ENCODE results near the gene TMEM30B.

The TMEM30B gene

GRCh38 chr14:61296719-61297502 lies 15.8 kb upstream of the TMEM30B start:
- TF ChIP-seq L3MBTL2 (conservative IDR thresholded peaks at IDR 0.05) (no peak), LEF1 (IDR thresholded peaks at IDR 0.05; ENCODE audit: borderline replicate concordance) (no peak)
- POLR2A ChIA-PET: no interaction called here
- CTCF ChIA-PET: interaction anchor here (0.7 to 1.1 kb wide), 6 partner anchors 11 to 1578 kb away, joined by 3 to 6 read pairs (median 4); no protein-coding TSS in a partner anchor
- peak; percentile 31 for DNase-seq (ENCODE audit: extremely low spot score)

- POLR2A ChIA-PET: no interaction called here
- CTCF ChIA-PET: interaction anchor here (0.7 to 1.1 kb wide), 7 partner anchors 11 to 1577 kb away, joined by 3 to 6 read pairs (median 4); no protein-coding TSS in a partner anchor
- TF ChIP-seq HDGF (IDR thresholded peaks at IDR 0.05; ENCODE audit: borderline replicate concordance) (no peak), TARDBP (IDR thresholded peaks at IDR 0.05) (no peak), L3MBTL2 (conservative IDR thresholded peaks at IDR 0.05) (no peak), BHLHE40 (IDR thresholded peaks at IDR 0.05; ENCODE audit: borderline replicate concordance) (no peak), FOXK2 (IDR thresholded peaks at IDR 0.05) (no peak), ARNT (IDR thresholded peaks at IDR 0.05) (no peak), CTBP1 (IDR thresholded peaks at IDR 0.05; ENCODE audit: borderline replicate concordance) (no peak), LEF1 (IDR thresholded peaks at IDR 0.05; ENCODE audit: borderline replicate concordance) (no peak)
- TF ChIP-seq, protein P1, sequence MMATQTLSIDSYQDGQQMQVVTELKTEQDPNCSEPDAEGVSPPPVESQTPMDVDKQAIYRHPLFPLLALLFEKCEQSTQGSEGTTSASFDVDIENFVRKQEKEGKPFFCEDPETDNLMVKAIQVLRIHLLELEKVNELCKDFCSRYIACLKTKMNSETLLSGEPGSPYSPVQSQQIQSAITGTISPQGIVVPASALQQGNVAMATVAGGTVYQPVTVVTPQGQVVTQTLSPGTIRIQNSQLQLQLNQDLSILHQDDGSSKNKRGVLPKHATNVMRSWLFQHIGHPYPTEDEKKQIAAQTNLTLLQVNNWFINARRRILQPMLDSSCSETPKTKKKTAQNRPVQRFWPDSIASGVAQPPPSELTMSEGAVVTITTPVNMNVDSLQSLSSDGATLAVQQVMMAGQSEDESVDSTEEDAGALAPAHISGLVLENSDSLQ (IDR thresholded peaks at IDR 0.05): no peak
- DNase-seq (ENCODE audit: extremely low spot score): no peak
Observed at GRCh38 chr14:61296151-61296550, 15.0 kb upstream of the TMEM30B start.

- no peak for DNase-seq (ENCODE audit: extremely low spot score)
- ChIA-PET CTCF (no interaction called here), POLR2A (no interaction called here)
- TF ChIP-seq FOXK2 (IDR thresholded peaks at IDR 0.05) (no peak), L3MBTL2 (conservative IDR thresholded peaks at IDR 0.05) (no peak), ZNF384 (IDR thresholded peaks at IDR 0.05) (no peak), TARDBP (IDR thresholded peaks at IDR 0.05) (no peak), FOXA1 (IDR thresholded peaks at IDR 0.05) (no peak), LEF1 (IDR thresholded peaks at IDR 0.05; ENCODE audit: borderline replicate concordance) (no peak), ARNT (IDR thresholded peaks at IDR 0.05) (no peak), HDGF (IDR thresholded peaks at IDR 0.05; ENCODE audit: borderline replicate concordance) (no peak), BHLHE40 (IDR thresholded peaks at IDR 0.05; ENCODE audit: borderline replicate concordance) (no peak), SUZ12 (IDR thresholded peaks at IDR 0.05) (no peak), SP1 (IDR thresholded peaks at IDR 0.05) (no peak), CTBP1 (IDR thresholded peaks at IDR 0.05; ENCODE audit: borderline replicate concordance) (no peak), ELF4 (IDR thresholded peaks at IDR 0.05) (no peak), FOXM1 (IDR thresholded peaks at IDR 0.05; ENCODE audit: borderline replicate concordance) (no peak), NFRKB (IDR thresholded peaks at IDR 0.05) (no peak)
- TF ChIP-seq, protein P1 (IDR thresholded peaks at IDR 0.05): no peak
Observed at GRCh38 chr14:61290701-61291100, 9.6 kb upstream of the TMEM30B start.

GRCh38 chr14:61288720-61289119 lies 7.6 kb upstream of the TMEM30B start:
- ChIA-PET POLR2A (no interaction called here), CTCF (no interaction called here)
- no peak for DNase-seq (ENCODE audit: extremely low spot score)
- TF ChIP-seq CTBP1 (IDR thresholded peaks at IDR 0.05; ENCODE audit: borderline replicate concordance) (no peak), FOXM1 (IDR thresholded peaks at IDR 0.05; ENCODE audit: borderline replicate concordance) (no peak), TARDBP (IDR thresholded peaks at IDR 0.05) (no peak), HDGF (IDR thresholded peaks at IDR 0.05; ENCODE audit: borderline replicate concordance) (no peak), BHLHE40 (IDR thresholded peaks at IDR 0.05; ENCODE audit: borderline replicate concordance) (no peak)

DNA sequence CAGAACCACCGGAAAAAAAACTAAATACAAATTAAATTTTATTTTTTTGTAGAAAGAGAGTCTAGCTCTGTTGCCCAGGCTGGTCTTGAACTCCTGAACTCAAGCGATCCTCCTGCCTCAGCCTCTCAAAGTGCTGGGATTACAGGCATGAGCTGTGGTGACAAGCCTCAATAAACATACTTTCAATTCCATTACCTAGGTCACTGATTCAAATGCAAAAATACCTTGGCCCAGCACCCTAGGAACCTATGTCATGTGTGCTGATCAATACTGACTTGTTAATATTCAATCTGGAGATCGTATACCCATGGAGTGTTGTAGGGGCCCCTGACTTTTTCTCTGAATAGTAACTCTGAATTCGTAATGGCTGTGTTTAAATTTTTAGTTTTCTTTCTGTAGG lies 7.1 kb upstream of the TMEM30B start:
- CTCF ChIA-PET: no interaction called here
- POLR2A ChIA-PET: no interaction called here
- no peak for DNase-seq (ENCODE audit: extremely low spot score)
- TF ChIP-seq SUZ12 (IDR thresholded peaks at IDR 0.05) (no peak), NFRKB (IDR thresholded peaks at IDR 0.05) (no peak), FOXK2 (IDR thresholded peaks at IDR 0.05) (no peak), ELF4 (IDR thresholded peaks at IDR 0.05) (no peak), FOXM1 (IDR thresholded peaks at IDR 0.05; ENCODE audit: borderline replicate concordance) (no peak), SP1 (IDR thresholded peaks at IDR 0.05) (no peak), BHLHE40 (IDR thresholded peaks at IDR 0.05; ENCODE audit: borderline replicate concordance) (no peak), ZNF384 (IDR thresholded peaks at IDR 0.05) (no peak), LEF1 (IDR thresholded peaks at IDR 0.05; ENCODE audit: borderline replicate concordance) (no peak), FOXA1 (IDR thresholded peaks at IDR 0.05) (no peak), CTBP1 (IDR thresholded peaks at IDR 0.05; ENCODE audit: borderline replicate concordance) (no peak), HDGF (IDR thresholded peaks at IDR 0.05; ENCODE audit: borderline replicate concordance) (no peak), ARNT (IDR thresholded peaks at IDR 0.05) (no peak), L3MBTL2 (conservative IDR thresholded peaks at IDR 0.05) (no peak), TARDBP (IDR thresholded peaks at IDR 0.05) (no peak)
- TF ChIP-seq, protein P1 (IDR thresholded peaks at IDR 0.05): no peak

DNA sequence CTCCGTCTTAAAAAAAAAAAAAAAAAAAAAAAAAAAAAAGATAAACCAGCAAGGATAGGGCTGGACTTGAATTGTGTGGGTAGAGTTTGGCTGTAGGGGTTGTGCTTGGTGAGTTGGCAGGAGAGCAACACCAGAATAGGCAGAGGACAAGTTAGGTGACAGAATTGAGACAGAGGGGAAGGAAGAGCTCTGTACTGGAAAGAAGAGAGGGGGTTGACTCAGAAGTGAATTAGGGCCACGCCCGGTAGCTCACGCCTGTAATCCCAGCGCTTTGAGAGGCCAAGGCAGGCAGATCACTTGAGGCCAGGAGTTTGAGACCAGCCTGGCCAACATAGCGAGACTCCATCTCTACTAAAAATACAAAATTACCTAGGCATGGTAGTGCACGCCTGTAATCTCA lies 6.1 kb upstream of the TMEM30B start:
- ChIA-PET CTCF (interaction anchor here (0.6 to 0.9 kb wide), 2 partner anchors 19 to 120 kb away, joined by 3 to 6 read pairs; no protein-coding TSS in a partner anchor), POLR2A (no interaction called here)
- DNase-seq (ENCODE audit: extremely low spot score): no peak
- TF ChIP-seq ELF4 (IDR thresholded peaks at IDR 0.05) (no peak), LEF1 (IDR thresholded peaks at IDR 0.05; ENCODE audit: borderline replicate concordance) (no peak), FOXK2 (IDR thresholded peaks at IDR 0.05) (no peak), ZNF384 (IDR thresholded peaks at IDR 0.05) (0 out of 2 replicates have a peak, but pooled peaks have one; percentile 7), BHLHE40 (IDR thresholded peaks at IDR 0.05; ENCODE audit: borderline replicate concordance) (no peak)
